OCI-LY3 (cell line): ENCODE measurements around the gene NGF.

ENCODE experiments used
- CTCF ChIP-seq: fragments of 200-600, 300-600 bp; sonication (generic); IDR thresholded peaks from 2 replicates; pipeline ENCODE4 v1.5.1; 2014; ENCODE audit warnings: antibody characterized with exemption, low read length, low read depth
- EZH2phosphoT487 ChIP-seq: fragments of 200-600 bp; shearing (Covaris generic); IDR thresholded peaks from 2 replicates; pipeline ENCODE4 v1.6.1; 2018; ENCODE audit warnings: antibody characterized with exemption, mixed run types, low read depth

GRCh38 chr1:115258302-115258866 is 79.7 kb downstream of the NGF start:
- TF ChIP-seq CTCF (no peak), EZH2phosphoT487 (no peak)
